Adrenal gland (tissue), 12 donors: ENCODE measurements around the gene ILK. TPM values are rescaled to one million over a fixed set of nuclear protein-coding genes. Genes with fewer than 3 reads are reported as not detected.

Source experiments
- DNase-seq, 7 donors: peaks; one replicate each; pipeline ENCODE4 v3.0.0-alpha.2; 2019 to 2020
- H3K27ac ChIP-seq, 5 donors: fragments of 200-600 bp; sonication (generic) in 4 of 5; 1 replicate in 3 of 5; 2 replicates in 2 of 5; pipeline versions ENCODE4 v1.5.1 to v1.8.0; 2016 to 2020; ENCODE audit warnings: mild to moderate bottlenecking in 1 of 5
- H3K27me3 ChIP-seq: fragments of 200-600 bp; 2 replicates; pipeline ENCODE4 v1.8.0; 2021
- H3K36me3 ChIP-seq, 2 donors: fragments of 200-600 bp; replicated peaks in 1 of 2; 1 replicate in 1 of 2; 2 replicates in 1 of 2; pipeline versions ENCODE4 v1.5.1 to v1.8.0; 2018 to 2022
- H3K4me1 ChIP-seq, 2 donors: fragments of 200-600 bp; replicated peaks in 1 of 2; 1 replicate in 1 of 2; 2 replicates in 1 of 2; pipeline versions ENCODE4 v1.5.1 to v1.8.0; 2018 to 2021
- H3K4me3 ChIP-seq, 4 donors: fragments of 200-600 bp; sonication (generic) in 3 of 4; one replicate each; pipeline ENCODE4 v1.5.1; 2016 to 2018
- H3K9me3 ChIP-seq, 3 donors: fragments of 200-600 bp; sonication (generic) in 1 of 3; replicated peaks in 1 of 3; 1 replicate in 2 of 3; 2 replicates in 1 of 3; pipeline versions ENCODE4 v1.5.1 to v1.8.0; 2016 to 2021
- CTCF ChIP-seq, 6 experiments: fragments of 450-650 bp in 4 of 6; fragments of 200-600 bp in 2 of 6; sonication (generic) in 1 of 6; IDR thresholded peaks; 1 replicate in 5 of 6; 2 replicates in 1 of 6; pipeline versions ENCODE4 v1.5.1 to v1.8.0; 2016 to 2021; ENCODE audit warnings: antibody characterized with exemption in 6 of 6, mild to moderate bottlenecking in 2 of 6, moderate library complexity in 1 of 6
- POLR2A ChIP-seq, 2 donors: fragments of 450-650 bp; IDR thresholded peaks; one replicate each; pipeline ENCODE4 v1.6.1; 2017; ENCODE audit warnings: antibody characterized with exemption in 2 of 2, mild to moderate bottlenecking in 2 of 2, moderate library complexity in 1 of 2
- WGBS, 4 donors: extraction: QIAGEN DNeasy Blood & Tissue Kit in 2 of 4; methylation state at CpG; one replicate each; pipeline versions ENCODE4 v1.1.5 to v1.1.7; 2013 to 2017; 5-methylcytosine and 5-hydroxymethylcytosine counted together
- intact Hi-C, 2 donors: fragments of 100-400 bp; cut with DNase I; formaldehyde crosslinking; loops; one replicate each; pipeline versions ENCODE4 v1.14.1 to v1.15.0; 2022 to 2023
- polyA plus RNA-seq, 3 donors: library from polyadenylated mRNA; stranded (reverse); fragments of 200-250 nt in 2 of 3; fragments of 350-450 nt in 1 of 3; fragmentation: Illumina TruSeq in 1 of 3; extraction: RNeasy Lipid Tissue Mini Kit (QIAGEN cat#74804) in 1 of 3; gene quantifications; one replicate each; pipeline ENCODE4 v1.2.3, GENCODE V29; 2013 to 2014
- total RNA-seq, 9 donors: library from RNA; depleted of rRNA in 4 of 9; stranded (reverse); fragments of >200 nt in 4 of 9; fragments of 120-200 nt in 1 of 9; fragmentation: NEBNext Ultra II Directional in 1 of 9; extraction: Animal tissue kit (Norgen Biotek cat#: 25700) in 1 of 9; gene quantifications; one replicate each; pipeline versions ENCODE4 v1.1.0 to v1.2.4, GENCODE V29; 2013 to 2023
- donor health status: healthy with polysubstance abuse.
- donor health status: Bipolar disorder and iron deficiency.
- donor health status: DM: yes; HTN: yes; CAD: no.
- donor health status: DM: no; HTN: no; CAD: no.
- donor health status: DM: no; HTN: no; CAD: no.
- donor health status: DM: yes; HTN: yes; CAD: no.

Gene ILK
- total and polyA plus RNA-seq, 12 donors, result 99.1 to 191 (median 153) TPM

- H3K36me3 ChIP-seq, result no peaks in the 10 kb centered on the region
- TF ChIP-seq CTCF (IDR thresholded peaks at IDR 0.05) (no peak), POLR2A (IDR thresholded peaks at IDR 0.05) (no peak)
- intact Hi-C loops, result no loop called here
- H3K9me3 ChIP-seq, result no peaks in the 10 kb centered on the region
- no peak overlapping the region for H3K27ac ChIP-seq
- no peak for DNase-seq
- no peak overlapping the region for H3K4me3 ChIP-seq
- H3K4me1 ChIP-seq, result no peaks in the 10 kb centered on the region
- H3K27me3 ChIP-seq, result no peaks in the 10 kb centered on the region
- 87 to 94% (median 93%) methylated on average over 3 of the region's 3 CpGs for WGBS, 4 donors
Observed at GRCh38 chr11:6561288-6561687, 42.3 kb upstream of the ILK start.

GRCh38 chr11:6563121-6563619 is 40.4 kb upstream of the ILK start:
- peaks cover 0 to 1% of the 10 kb centered on the region in 2 donors for H3K4me1 ChIP-seq
- no peak overlapping the region for H3K4me3 ChIP-seq
- no peaks in the 10 kb centered on the region for H3K27me3 ChIP-seq
- intact Hi-C loops, result no loop called here
- H3K9me3 ChIP-seq, result no peaks in the 10 kb centered on the region
- H3K27ac ChIP-seq, result no peak overlapping the region
- DNase-seq, result no peak
- peaks cover 0 to 3% of the 10 kb centered on the region in 2 donors for H3K36me3 ChIP-seq
- no peak for TF ChIP-seq CTCF (IDR thresholded peaks at IDR 0.05)
- no peak for TF ChIP-seq POLR2A (IDR thresholded peaks at IDR 0.05)
- WGBS, 4 donors, result 90 to 99% (median 98%) methylated on average over 3 to 4 of the region's 4 CpGs

- no peak overlapping the region for H3K4me3 ChIP-seq
- WGBS, 4 donors, result 80 to 95% (median 91%) methylated on average over 1 to 10 of the region's 10 CpGs
- intact Hi-C loops, result no loop called here
- TF ChIP-seq POLR2A (IDR thresholded peaks at IDR 0.05) (no peak), CTCF (IDR thresholded peaks at IDR 0.05) (no peak)
- no peak for DNase-seq
- H3K36me3 ChIP-seq, result peaks cover 0 to 3% of the 10 kb centered on the region in 2 donors
- H3K27ac ChIP-seq, result no peak overlapping the region
- H3K9me3 ChIP-seq, result no peaks in the 10 kb centered on the region
- H3K27me3 ChIP-seq, result no peaks in the 10 kb centered on the region
- H3K4me1 ChIP-seq, result peaks cover 3 to 6% of the 10 kb centered on the region in 2 donors
Observed at GRCh38 chr11:6563667-6564066, 39.9 kb upstream of the ILK start.

- Histone ChIP-seq H3K27me3 (no peaks in the 10 kb centered on the region), H3K36me3 (peaks cover 0 to 3% of the 10 kb centered on the region in 2 donors), H3K27ac (no peak overlapping the region), H3K4me1 (peaks cover 5 to 8% of the 10 kb centered on the region in 2 donors), H3K9me3 (no peaks in the 10 kb centered on the region), H3K4me3 (no peak overlapping the region)
- DNase-seq, result no peak
- TF ChIP-seq CTCF (IDR thresholded peaks at IDR 0.05) (no peak), POLR2A (IDR thresholded peaks at IDR 0.05) (no peak)
- intact Hi-C loops, result no loop called here
- WGBS, 4 donors, result 71 to 94% (median 86%) methylated on average over 2 of the region's 2 CpGs
Observed at GRCh38 chr11:6565325-6565724, 38.2 kb upstream of the ILK start.
